GM18907 (cell line): Measurements from ENCODE around the gene DARS1.
A peak's percentile ranks its signal among the peaks of the same experiment; 100 is the strongest.

Experiments used
- ATAC-seq: cut with Tn5 transposase; IDR thresholded peaks from one replicate; pipeline ENCODE4 v1.9.1; 2021; ENCODE audit warnings: mild to moderate bottlenecking, moderate library complexity; ENCODE audit not compliant: unreplicated experiment

Gene DARS1

DNA sequence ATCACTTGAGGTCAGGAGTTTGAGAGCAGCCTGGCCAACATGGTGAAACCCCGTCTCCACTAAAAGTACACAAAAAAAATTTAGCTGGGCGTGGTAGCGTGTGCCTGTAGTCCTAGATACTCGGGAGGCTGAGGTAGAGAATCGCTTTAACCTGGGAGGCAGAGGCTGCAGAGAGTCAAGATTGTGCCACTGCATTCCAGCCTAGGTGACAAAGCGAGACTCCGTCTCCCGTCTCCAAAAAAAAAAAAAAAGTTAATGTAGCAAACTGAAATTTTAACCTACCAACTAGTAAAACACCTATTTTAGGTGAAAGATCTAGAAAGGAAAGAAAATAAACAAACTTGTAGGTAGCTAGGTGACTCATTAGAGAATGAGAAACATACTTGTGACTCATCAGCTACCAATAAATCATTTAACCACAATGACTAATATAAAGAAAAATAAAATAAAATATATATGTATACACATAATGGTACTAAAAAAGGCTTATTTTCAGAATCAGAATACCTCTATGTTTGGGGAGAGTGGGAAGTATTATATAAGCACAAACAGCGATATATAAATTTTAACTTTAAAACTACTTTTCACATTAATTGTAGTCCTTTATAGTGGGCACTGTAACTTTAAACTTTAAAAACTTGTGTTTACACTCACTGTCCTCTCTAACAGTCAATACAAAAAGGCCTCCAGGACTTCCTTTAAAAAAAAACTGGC is 36.6 kb downstream of the DARS1 start:
- peak; percentile 70 for ATAC-seq

DNA sequence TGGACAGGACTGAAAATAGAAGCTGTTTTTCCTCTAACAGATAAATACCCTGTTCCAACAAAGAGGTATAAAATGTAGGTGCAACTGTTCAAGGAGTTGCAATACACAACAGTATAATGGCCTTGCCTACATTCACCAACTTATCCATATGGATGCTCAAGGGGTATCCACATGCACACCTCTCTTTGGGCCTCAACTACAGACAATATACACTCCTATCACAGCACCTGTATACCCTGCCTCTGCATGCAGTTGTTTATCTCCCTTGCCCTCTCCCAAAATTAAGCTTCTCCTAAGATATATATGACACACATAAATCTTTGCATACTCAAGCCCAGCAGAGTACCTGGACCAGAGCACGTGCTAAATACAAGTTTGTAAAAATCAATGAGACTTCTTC is 37.3 kb downstream of the DARS1 start:
- no peak for ATAC-seq

DNA sequence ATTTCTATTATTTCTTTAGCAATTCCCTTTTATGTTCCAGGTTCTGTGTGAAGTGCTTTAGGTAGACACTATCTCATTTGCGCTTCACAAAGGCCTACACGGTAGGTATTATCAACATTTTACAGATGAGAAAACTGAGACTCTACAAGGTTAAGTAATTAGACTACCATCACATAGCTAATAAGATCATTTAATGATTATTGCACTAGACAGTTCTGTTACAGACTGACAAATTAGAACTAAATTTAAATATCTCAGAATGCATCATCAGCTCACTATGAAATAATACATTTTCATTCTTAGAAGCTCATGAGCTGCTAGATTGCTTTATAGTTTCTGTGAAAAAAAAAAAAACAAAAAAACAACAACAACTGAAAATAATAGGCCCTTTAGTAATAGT is 37.9 kb downstream of the DARS1 start:
- no peak for ATAC-seq

DNA sequence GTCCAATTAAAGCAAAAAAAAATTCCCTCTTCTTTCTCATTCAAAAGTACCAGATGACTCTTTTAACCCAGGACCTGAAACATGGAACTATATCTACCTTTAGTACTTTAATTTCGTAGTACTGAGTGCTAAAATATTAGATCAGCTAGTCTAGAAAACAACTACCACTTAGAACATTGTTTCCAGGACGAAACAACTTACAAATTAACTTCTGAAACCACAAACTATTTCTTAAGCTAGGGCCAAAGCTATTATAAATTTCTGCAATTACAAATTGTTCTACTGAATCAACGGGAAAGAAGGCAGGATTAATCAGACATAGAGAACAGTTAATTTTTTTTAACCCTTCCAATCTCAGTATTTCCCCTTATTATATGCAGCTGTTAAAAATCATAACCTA is 39.9 kb downstream of the DARS1 start:
- ATAC-seq = no peak

DNA sequence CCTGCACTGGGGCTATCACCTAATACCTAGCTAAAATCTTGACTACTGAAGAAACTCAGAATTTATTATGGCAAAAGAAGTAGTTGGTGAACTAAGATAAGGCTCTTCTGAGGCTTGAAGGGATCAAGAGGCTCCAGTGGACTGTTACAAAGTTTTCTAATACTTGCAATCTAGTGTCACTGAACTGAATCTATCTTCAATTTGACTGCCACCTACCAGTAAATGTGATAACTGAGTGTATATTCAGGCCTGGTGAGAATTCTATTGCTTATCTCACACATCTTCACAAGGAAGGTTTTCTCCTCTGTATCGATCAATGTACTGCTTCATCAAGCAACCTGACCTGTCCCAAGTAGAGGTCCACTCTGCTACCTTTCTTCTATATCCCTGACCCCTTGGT is 40.8 kb downstream of the DARS1 start:
- ATAC-seq = no peak

DNA sequence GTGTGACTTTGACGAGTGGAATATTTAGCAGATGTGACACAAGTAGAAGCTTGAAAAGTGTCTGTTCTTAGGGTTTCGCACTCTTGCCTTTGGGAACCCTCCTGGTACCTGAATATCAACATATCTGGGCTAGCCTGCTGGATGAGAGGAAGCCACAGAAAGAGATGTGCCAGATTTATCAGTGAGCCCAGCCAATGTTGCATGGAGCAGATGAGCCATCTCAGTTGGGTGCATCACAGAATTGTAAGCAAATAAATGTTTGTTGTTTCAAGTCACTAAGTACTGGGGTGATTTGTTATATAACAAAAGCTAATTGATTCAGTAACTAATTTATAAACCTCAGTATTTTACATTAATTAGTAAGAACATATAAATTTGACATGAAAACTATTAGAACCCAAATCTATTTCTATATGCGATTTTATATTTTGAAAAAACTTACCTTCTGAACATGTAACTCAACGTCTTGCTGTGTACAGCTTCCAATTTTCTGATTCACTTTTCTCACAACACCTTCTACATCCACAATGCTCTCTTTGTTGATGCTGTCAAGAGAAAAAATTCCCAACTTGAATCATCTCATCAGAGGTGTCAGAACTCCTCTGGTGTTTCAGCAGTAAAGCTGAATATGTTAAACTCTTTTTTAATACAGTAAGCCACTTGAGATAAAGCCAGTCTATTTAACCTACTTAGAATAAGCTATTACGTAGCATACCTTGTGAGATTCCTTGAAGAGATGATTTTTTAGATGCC is 42.3 kb downstream of the DARS1 start:
- ATAC-seq = no peak

DNA sequence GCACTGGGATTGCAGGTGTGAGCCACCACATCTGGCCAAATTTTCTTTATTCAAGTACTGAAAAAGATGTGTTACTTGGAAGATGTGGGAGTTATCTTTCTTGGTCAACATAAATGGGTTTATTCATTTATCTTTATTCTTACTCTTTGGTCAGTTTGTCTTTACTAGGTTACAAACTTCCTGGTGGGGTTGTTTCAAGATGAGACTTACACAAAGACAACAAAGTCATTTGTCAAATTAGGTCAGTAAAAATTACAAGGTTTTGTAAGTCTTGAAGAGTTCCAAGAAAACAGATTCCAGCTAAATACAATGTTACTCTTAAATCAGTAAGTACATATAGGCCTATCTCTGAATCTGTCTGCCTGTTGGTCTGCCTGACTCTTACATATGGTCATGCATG is 48.9 kb downstream of the DARS1 start:
- no peak for ATAC-seq

DNA sequence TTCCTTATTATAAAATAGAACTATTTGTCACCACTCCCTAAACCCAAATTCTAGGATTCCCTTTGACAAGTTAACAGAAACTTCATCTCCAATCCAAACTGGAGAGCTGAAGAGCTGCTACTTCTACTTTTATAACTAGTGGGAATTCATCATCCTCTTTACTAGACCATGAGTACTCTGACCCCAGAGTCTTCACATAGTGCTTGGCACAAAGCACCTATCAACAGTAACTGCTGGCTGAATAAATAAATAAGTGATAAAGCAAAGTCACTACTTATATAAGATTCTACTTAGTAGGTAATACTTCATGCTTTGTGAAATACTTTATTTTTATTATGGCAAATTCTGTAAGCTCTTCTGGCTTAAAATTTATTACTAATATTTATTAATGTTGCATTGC is 49.5 kb downstream of the DARS1 start:
- no peak for ATAC-seq

DNA sequence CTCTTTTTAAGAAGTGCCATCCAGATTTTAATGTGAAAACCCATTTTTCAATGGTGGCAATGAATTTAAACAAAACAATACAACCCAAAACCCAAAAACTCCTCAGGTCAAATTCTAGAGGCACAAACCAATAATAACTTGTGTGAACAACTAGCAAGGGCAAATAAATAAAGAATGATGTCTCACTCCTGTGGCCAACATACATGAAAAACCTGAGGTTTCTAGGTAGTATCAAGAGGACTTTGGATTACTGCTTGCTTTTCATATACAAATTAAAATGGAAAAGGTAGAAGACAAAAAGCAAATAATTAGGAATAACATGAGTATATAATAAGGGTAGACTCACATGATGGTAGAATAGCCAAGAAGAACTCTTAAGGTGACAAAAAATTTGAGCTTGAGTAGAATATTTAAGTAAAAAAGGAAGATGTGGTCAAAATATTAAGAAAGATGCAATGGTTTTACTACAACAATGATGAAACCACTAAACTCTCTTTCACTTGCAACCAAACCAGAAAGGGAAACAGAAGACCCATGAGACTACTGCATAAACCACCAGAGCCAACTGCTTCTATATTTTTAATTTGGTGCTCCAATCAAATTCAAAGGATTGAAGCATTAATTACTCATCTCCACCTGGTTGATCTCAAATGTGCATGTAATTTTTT is 53.5 kb downstream of the DARS1 start:
- ATAC-seq = peak; percentile 87

DNA sequence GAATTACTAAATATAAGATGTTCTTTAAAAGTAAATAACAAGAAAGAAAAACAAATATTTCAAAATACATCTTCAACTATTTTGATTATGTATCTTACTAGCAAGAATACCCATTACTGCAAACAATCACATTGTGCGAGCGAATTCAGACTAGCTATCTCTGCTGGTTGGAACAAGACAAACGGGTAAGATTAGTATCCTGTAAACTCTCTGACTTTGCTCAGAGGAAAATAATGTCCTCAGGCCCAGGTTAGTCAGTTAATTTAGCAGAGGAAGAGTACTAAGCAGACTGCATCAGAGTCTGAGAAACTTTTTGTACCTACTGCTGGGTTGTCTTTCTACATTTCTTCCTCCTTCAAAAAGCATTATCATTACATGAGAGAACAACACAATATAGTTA is 58.8 kb downstream of the DARS1 start:
- no peak for ATAC-seq

DNA sequence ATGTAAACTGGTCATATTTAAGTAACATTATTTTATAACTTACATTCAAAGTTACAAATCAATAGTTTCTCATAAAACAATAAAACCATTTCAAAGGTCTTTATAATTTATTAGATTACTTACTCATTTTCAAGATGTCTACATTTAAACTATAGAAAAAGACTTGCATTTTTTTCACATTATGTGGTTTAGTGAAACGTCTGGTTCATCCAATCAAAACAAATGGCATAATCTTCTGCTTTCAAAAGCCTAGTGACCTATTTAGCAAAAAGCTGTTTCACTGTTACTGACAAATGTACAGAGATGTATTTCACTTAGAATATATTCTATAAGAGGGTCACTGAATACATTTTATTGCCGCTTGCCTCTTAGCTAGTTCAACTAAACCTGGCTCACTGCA is 59.9 kb downstream of the DARS1 start:
- ATAC-seq = no peak

DNA sequence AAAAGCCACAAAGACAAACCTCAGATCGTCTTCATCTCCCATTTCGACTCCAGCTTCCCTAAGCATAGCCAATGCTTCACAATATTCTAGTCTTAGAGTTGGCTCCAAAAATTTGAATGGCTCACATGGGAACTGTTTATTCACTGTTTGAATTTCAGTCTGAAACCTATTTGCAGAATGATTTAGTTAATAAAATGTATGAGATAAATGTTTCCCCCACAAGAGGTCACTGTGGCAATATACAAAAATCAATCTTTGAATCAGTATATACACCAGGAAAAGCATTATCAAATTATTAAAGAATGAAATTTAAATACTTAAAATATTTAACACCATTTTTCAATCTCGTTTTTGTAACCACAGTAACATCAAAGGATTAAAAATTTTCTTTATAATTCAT is 69.2 kb downstream of the DARS1 start:
- ATAC-seq = no peak

DNA sequence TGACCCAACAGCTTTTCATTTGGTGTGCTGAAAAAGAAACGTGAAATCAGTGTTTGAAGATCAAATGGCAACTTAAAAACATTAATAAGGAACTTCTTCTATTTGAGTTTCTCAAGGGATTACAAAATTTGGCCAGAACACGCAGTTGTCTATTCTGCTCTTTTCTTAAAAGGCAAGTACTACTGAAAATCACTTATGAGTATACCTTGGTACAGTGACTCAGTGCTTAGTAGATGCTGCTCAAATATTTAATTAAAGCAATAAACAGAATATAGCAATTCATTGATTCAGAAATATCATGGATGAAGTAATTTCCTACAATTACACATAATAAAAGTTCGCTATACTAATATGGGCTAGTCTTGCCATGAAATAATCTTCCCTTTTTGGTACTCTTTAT is 70.9 kb downstream of the DARS1 start:
- no peak for ATAC-seq

DNA sequence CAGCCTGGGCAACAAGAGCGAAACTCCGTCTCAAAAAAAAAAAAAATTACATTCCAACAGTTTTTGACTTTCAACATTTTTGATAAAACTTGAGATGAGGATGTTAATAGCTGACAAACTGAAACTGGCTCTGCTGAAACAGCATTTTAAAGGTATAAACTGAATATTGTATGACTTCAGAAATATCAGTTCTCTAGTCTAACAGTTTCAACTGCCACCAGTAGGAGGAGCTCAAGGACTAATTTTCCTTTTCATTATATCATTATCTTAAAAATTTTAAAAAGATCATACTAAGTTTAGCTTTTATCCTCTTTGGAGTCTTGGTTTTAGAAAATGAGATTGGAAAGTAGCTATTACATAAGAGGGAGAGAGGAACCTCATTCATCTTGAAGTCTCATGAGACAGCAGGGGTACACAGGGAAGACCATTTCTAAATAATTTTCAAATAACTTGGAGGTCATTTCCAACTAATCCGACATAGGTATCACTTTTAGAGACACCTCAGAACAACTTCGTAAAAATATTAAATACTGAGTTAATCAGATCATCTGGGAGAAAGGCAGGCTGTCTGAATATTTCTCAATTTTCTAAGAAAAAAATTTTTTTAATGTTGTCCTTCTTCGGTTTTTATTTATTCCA is 71.6 kb downstream of the DARS1 start:
- ATAC-seq = peak; percentile 43

DNA sequence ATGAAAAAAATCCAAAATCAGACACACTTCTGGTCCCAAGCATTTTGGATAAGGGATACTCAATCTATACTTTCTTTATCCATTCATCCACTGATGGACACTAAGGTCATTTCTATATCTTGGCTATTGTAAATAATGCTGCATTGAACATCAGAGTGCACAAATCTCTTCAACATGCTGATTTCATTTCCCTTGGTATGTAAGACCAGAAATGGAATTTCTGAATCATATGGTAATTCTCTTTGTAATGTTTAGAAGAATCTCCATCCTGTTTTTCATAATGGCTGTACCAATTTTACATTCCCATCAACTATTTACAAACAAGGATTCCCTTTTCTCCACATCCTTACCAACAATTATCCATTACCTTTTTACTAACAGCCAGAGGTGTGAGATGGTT is 75.5 kb downstream of the DARS1 start:
- ATAC-seq = no peak

DNA sequence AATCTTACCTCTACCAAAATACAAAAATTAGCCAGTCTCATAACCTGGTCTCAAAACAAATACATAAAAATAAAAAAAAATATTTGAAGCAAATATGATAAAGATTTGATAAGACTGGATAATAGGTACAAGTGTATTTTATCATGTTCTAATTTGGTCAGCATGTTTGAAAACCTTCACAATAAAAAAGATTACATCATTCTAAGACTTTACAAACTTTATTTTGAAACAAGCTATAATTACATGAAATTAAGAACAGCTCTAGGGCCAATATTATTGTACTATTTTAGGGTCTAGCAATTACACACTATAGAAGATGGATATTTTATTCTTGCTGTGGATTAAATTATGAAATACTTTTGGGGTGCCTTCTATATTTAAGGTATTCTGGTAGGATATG is 79.7 kb downstream of the DARS1 start:
- ATAC-seq = no peak

DNA sequence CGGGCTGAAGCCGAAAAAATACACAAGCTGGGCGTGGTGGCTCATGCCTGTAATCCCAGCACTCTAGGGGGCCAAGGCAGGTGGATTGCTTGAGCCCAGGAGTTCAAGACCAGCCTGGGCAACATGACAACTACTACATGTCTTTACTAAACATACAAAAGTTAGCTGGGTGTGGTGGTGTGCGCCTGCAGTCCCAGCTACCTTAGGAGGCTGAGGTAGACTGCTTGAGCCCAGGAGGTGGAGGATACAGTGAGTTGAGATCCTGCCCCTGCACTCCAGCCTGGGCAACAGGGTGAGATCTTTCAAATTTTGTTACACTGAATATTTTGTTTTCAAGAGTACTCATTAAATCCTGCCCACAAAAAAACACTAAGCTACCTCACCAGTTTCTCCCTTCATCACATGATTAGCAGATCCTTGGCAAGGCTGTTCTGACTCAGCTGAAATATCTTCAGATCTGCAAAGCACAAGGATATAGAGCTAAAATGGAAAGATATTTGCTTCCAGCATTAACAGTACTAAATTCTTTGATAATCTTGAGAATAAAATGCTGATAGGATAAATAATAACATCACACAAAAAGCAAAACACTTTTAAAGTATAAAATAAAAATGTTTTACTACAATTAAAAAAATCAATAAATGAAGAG is 81.0 kb downstream of the DARS1 start:
- no peak for ATAC-seq

DNA sequence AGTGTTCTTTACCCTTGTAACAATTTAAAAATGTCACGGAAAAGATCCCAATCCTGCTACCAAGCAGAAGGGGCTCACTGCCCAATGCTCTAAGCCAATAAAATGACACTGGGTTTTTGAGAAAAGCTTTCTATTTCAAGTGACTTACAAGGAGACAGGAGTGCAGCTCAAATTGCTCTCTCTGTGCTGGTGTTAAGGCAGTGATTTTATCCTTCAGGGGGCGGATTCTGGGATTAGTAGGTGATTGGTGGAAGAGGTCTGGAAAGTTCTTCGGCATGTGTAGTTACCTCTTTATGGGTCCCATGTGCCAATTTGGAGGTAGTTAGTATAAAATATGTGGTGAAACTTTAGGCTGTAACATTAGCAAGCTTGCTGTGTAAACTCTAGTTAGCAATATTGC is 81.8 kb downstream of the DARS1 start:
- ATAC-seq = no peak

DNA sequence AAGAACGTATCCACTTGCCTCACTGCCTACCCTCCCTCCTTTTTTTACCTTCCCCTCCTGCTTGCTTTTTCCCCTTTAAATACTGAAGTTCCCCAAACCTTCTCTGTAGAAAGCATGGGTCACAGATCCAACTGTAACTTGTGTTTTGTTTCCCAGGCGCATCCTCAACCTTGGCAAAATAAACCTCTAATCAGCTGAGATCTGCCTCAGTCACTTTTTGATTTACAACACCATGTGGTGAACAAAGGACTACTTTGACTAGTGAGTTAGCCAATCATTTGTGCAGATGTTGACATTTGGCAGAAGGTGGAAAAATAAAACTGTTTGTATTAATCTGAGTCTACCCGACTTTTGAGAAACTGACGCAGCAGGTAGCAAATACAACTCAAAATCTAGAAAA is 85.9 kb downstream of the DARS1 start:
- no peak for ATAC-seq

DNA sequence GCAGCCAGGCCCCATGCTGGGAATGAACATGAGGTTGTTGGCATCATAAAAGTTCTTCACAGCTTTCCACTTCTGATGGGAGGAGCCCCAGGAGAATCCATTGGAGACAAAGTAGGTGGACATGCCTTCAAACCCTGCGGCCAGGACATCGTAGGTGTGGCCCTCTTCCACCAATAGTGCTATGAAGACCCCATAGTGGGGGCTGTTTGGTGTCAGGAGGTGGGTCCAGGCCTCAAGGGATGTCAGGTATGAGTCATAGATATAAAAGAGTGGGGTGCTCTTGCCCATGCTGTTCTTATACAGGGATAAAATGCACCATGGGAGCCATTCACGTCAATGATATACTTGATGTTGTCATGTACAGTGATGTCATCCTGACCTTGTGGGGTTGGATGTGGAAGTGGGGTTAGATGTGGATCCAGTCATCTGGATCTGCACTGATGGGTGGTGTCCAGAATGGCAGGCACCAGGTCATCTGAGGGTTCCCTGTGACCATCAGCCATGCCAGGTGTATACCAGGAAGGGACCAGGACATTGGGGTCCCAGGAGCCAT is 87.1 kb downstream of the DARS1 start:
- ATAC-seq = no peak

DNA sequence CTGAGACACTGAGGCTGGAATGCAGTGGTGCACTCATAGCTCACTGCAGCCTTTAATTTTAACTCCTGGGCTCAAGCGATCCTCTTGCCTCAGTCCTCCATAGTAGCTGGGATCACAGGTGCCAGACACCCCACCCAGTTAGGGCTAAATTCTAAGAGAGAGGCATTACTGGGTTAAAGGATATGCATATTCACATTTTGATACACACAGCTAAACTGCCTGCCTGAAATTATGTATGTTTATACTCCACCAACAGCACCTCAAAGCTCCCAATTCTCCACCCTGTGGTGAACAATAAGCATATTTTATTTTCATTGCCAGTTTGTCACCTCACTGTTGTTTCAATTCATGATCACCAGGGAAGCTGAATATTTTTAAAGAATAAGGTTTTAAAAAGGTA is 90.5 kb downstream of the DARS1 start:
- no peak for ATAC-seq
